Brain microvascular endothelial cell (primary cell): ENCODE measurements around the gene LILRB3.
"Not testable (repeated sequence)": the region's sequence is repeated elsewhere in the genome, so short reads cannot be mapped to it uniquely, and the experiment has no call there.

Source experiments
- DNase-seq: peaks from one replicate; pipeline ENCODE4 v3.0.0-alpha.2; 2020
- H3K27ac ChIP-seq: fragments of 250-450 bp; sonication (Bioruptor Pico); 2 replicates; pipeline ENCODE4 v1.5.1; 2020; ENCODE audit warnings: mild to moderate bottlenecking, moderate library complexity
- H3K27me3 ChIP-seq: fragments of 250-450 bp; sonication (Bioruptor Pico); replicated peaks from 2 replicates; pipeline ENCODE4 v1.5.1; 2020; ENCODE audit warnings: mild to moderate bottlenecking
- H3K36me3 ChIP-seq: fragments of 250-450 bp; sonication (Bioruptor Pico); replicated peaks from 2 replicates; pipeline ENCODE4 v1.5.1; 2020; ENCODE audit warnings: mild to moderate bottlenecking
- H3K4me3 ChIP-seq: 2 replicates; pipeline ENCODE4 v1.5.1; 2011; ENCODE audit warnings: low read depth, mild to moderate bottlenecking, control low read depth, low read length, moderate library complexity
- CTCF ChIP-seq: IDR thresholded peaks from 2 replicates; pipeline ENCODE4 v1.5.1; 2011; ENCODE audit warnings: low read depth, mild to moderate bottlenecking, moderate library complexity, low read length, control low read depth, inconsistent platforms; ENCODE audit errors: missing control alignments
- in situ Hi-C: cut with HindIII; loops from 2 replicates; pipeline ENCODE4 v1.10.0; 2017; ENCODE audit warnings: low sequenced_read_pairs, low pct_ligation_motif_present

The LILRB3 gene

DNA sequence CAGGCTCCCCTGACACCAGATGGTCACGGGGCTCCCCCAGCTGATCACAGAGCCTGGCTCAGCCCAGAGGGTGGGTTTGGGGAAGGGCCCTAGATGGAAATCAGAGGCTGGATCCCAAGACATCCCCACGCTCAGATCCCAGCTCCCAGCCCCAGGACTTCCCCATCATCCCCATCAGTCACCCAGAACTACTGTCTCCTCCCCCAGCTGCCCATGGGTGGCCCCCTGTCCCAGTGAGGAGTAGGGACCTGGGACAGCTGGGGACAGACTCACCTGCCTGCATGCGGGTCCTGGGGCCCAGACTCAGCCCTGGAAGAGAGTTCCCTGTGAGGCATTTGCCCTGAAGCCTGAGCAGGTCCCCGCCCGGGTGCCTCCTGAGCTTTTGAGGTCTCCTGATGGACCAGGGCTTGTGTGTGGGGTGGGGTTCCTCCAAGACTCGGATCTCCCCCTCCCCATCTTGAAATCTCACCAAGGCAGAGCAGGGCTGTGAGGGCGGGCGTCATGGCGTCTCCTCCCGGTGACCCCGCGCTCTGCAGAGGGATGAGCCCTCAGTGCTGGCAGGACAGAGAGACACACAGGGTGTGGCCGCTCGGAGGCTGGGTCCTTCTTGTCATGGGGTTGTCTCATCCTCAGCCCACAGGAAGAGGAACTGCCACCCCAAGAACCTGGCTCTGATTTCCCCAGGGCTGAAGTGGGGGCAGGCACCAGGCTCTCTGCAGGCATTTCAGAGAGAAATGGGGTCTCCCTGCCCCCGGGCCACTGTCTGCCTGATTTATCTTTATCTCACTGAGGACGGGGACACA is at the start of gene LILRB3:
TSS of gene LILRB3 (minus strand) at position 534 of the 803 bp plus-strand sequence. CDS start at position 503, 31 bp downstream.
- H3K27ac ChIP-seq, DNase-seq, H3K36me3 ChIP-seq, H3K27me3 ChIP-seq, H3K4me3 ChIP-seq, in situ Hi-C loops: not testable (repeated sequence)

- DNase-seq, H3K4me3 ChIP-seq, in situ Hi-C loops, H3K27me3 ChIP-seq, H3K27ac ChIP-seq, H3K36me3 ChIP-seq: not testable (repeated sequence)
These were observed 49.4 kb upstream of the LILRB3 start for GRCh38 chr19:54272181-54272580.

GRCh38 chr19:54271587-54271986 is 48.8 kb upstream of the LILRB3 start:
- H3K36me3 ChIP-seq, DNase-seq, in situ Hi-C loops, H3K4me3 ChIP-seq, H3K27ac ChIP-seq, H3K27me3 ChIP-seq: not testable (repeated sequence)

DNA sequence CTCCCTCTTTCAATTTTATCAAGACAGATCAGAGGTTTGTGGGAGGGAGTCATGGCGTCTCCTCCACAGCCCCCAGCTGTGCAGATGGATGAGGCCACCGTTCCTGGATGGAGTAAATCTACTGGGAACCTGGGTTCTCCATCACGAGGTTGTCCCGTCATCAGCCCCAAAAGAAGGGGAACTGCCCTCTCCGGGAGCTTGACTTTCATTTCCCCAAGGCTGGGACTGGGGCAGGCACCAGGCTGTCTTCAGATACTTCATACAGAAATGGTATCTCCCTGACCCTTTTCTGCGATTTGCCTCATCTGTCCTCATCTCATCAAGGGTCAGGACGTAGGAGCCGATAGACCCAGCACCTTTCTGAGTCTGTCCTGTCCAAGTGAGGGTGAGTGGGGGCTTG is 48.3 kb upstream of the LILRB3 start:
- in situ Hi-C loops = no loop called here
- no peak overlapping the region for H3K27ac ChIP-seq
- H3K36me3 ChIP-seq = no peaks in the 10 kb centered on the region
- no peak for TF ChIP-seq CTCF
- H3K4me3 ChIP-seq = no peak overlapping the region
- H3K27me3 ChIP-seq = no peaks in the 10 kb centered on the region
- DNase-seq = no peak

DNA sequence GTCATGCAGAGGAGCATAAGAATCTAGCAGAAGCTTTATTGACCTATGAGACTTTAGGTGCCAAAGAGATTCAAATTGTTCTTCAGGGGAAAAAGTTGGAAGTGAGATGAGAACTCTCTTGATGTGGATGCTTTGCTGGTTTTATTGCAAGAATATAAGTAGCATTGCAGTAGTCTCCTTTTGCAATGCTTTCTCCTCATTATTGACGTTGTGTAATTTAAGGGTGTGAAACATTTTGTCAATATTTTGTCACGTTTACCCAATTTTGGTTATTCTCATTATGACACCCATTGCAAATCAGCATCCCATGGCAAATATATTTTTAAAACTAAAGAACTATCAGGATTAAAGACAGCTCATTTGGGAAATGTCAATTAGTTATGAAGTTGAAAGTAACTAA is 46.1 kb upstream of the LILRB3 start:
- in situ Hi-C loops = no loop called here
- TF ChIP-seq CTCF = no peak
- Histone ChIP-seq H3K27me3 (no peaks in the 10 kb centered on the region), H3K4me3 (no peak overlapping the region), H3K27ac (no peak overlapping the region), H3K36me3 (no peaks in the 10 kb centered on the region)
- DNase-seq = no peak

GRCh38 chr19:54266133-54266532 is 43.3 kb upstream of the LILRB3 start:
- in situ Hi-C loops = no loop called here
- Histone ChIP-seq H3K27ac (no peak overlapping the region), H3K36me3 (no peaks in the 10 kb centered on the region), H3K4me3 (no peak overlapping the region), H3K27me3 (no peaks in the 10 kb centered on the region)
- TF ChIP-seq CTCF = peak; percentile 83
- peak; percentile 74 for DNase-seq

GRCh38 chr19:54262470-54262869 is 39.7 kb upstream of the LILRB3 start:
- no peaks in the 10 kb centered on the region for H3K36me3 ChIP-seq
- H3K27ac ChIP-seq = no peak overlapping the region
- in situ Hi-C loops = no loop called here
- H3K27me3 ChIP-seq = peaks cover 2% of the 10 kb centered on the region
- H3K4me3 ChIP-seq = no peak overlapping the region
- DNase-seq = no peak
- TF ChIP-seq CTCF = no peak
